ENCODE measurements around the gene EMX2. TPM values are rescaled to one million over a fixed set of nuclear protein-coding genes. Genes with fewer than 3 reads are reported as not detected.
A peak's percentile ranks its signal among the peaks of the same experiment; 100 is the strongest.

The EMX2 gene
- total RNA-seq, 1 donor from 2014 or later: not detected

- no peak for DNase-seq (ENCODE audit: low read depth in 2 of 2)
Observed at GRCh38 chr10:117531371-117532002, 11.1 kb upstream of the EMX2 start.

- no peak for DNase-seq (ENCODE audit: low read depth in 2 of 2)
Observed at GRCh38 chr10:117532003-117532385, 10.6 kb upstream of the EMX2 start.

GRCh38 chr10:117532451-117533107 is 10.0 kb upstream of the EMX2 start:
- no peak for DNase-seq (ENCODE audit: low read depth in 2 of 2)

- no peak for DNase-seq (ENCODE audit: low read depth in 2 of 2)
Observed at GRCh38 chr10:117533507-117534281, 8.9 kb upstream of the EMX2 start.

GRCh38 chr10:117534321-117535297 is 7.9 kb upstream of the EMX2 start:
- no peak for DNase-seq (ENCODE audit: low read depth in 2 of 2)

- DNase-seq (ENCODE audit: low read depth in 2 of 2): no peak
Observed at GRCh38 chr10:117535298-117536071, 7.1 kb upstream of the EMX2 start.

GRCh38 chr10:117536072-117536865 is 6.3 kb upstream of the EMX2 start:
- DNase-seq (ENCODE audit: low read depth in 2 of 2): no peak

GRCh38 chr10:117536866-117537435 is 5.6 kb upstream of the EMX2 start:
- DNase-seq (ENCODE audit: low read depth in 2 of 2): no peak

GRCh38 chr10:117537436-117537903 is 5.1 kb upstream of the EMX2 start:
- DNase-seq (ENCODE audit: low read depth in 2 of 2): peak; percentile 32 to 51

- no peak for DNase-seq (ENCODE audit: low read depth in 2 of 2)
Observed at GRCh38 chr10:117537904-117538524, 4.5 kb upstream of the EMX2 start.

GRCh38 chr10:117539361-117539773 is 3.2 kb upstream of the EMX2 start:
- no peak for DNase-seq (ENCODE audit: low read depth in 2 of 2)

GRCh38 chr10:117539903-117540639 is 2.5 kb upstream of the EMX2 start:
- DNase-seq (ENCODE audit: low read depth in 2 of 2): no peak

GRCh38 chr10:117540640-117541404 is 1.7 kb upstream of the EMX2 start:
- DNase-seq (ENCODE audit: low read depth in 2 of 2): no peak

GRCh38 chr10:117541405-117541908 is 1.1 kb upstream of the EMX2 start:
- DNase-seq (ENCODE audit: low read depth in 2 of 2): no peak

GRCh38 chr10:117541909-117542705 is 439 bp upstream of the EMX2 start:
- no peak for DNase-seq (ENCODE audit: low read depth in 2 of 2)

Measured in lung microvascular endothelial cell (primary cell).